ENCODE measurements around the gene DNASE1L1.

Gene DNASE1L1, protein sequence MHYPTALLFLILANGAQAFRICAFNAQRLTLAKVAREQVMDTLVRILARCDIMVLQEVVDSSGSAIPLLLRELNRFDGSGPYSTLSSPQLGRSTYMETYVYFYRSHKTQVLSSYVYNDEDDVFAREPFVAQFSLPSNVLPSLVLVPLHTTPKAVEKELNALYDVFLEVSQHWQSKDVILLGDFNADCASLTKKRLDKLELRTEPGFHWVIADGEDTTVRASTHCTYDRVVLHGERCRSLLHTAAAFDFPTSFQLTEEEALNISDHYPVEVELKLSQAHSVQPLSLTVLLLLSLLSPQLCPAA

DNA sequence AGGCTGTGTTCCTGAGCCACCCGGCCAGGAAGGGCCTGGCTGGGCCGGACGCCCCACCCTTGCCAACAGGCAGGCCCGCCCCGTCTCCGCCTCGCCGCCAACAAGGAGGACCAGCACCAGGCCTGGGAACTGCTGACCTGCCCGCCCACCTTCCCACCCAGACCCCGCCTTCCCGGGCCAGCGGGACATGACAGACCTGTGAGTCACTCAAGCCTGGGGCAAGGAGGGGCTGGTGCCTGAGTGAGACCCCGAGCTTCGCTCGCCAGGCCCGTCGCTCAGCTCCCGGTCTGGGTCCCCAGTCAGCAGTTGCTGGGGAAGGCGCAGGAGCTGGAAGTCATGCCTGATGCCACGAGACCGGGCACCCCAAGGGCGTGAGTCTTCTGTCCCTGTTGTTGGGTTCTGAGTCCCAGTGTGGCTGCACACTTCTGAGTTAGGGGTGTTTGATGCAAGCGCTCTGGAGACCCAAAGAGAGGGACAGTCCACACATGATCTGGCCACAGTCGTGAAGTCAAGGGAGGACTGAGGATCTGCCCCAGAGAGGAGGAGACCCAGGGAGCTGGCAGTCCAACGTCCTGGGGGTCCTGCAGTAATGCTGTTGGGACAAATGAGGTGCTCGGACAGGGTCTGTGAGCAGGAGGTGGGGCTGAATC lies at the start of gene DNASE1L1:
Gene DNASE1L1 (minus strand): TSS at position 33 of the 650 bp plus-strand sequence. CDS start 3,686 bp downstream, outside the sequence.
- peak within 1 kb of the TSS; percentile 56 for H3K4me3 ChIP-seq (ENCODE audit: low read depth, low read length)
- DNase-seq (ENCODE audit: low read depth) = peak; percentile 71

DNA sequence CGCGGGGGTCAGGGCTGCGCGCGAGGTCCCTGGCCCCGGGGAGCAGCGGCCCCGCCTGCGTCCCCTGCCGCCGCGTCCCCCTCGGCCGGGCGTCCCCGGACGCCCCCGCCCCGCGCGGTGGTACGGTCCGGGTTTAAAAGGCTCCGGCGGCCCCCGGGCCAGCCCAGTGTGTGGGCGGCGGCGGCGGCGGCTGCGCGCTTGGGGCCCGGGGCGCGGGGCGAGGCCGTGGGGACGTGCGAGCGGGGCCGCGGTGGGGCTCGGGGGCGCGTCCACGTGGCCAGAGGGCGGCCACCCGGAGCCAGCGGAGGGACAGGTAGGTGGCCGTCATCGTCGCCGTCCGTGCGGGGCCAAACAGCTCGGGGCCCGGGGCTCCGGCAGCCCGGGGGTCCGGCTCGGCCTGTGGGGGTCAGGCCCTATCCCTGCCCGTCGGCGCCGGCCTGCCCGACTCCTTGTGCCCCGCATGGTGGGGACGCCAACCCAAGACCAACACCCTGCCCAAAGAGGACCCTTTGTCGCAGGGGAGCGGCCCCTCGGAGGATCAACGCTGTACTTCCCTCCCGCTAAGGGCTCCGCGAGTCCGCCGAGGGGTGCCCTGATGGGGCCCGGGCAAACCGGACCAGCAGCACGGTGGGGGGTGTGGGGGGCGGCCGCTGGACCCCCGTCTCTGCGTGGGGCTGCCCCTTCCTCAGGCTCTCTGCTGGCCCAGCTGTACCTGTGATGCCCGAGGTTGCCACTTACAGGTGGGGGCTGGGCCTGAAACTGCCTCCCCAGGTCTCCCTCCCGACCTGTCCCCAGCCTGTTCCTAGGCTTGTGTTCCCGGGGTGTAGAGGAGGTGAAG lies 49.3 kb upstream of the DNASE1L1 start, which contains the start of gene PLXNA3:
Gene PLXNA3 (plus strand): TSS at position 166 of the 838 bp plus-strand sequence. CDS start 1,903 bp downstream, outside the sequence.
- DNase-seq (ENCODE audit: low read depth) = no peak
- H3K4me3 ChIP-seq (ENCODE audit: low read depth, low read length) = peak within 1 kb of the TSS; percentile 74

DNA sequence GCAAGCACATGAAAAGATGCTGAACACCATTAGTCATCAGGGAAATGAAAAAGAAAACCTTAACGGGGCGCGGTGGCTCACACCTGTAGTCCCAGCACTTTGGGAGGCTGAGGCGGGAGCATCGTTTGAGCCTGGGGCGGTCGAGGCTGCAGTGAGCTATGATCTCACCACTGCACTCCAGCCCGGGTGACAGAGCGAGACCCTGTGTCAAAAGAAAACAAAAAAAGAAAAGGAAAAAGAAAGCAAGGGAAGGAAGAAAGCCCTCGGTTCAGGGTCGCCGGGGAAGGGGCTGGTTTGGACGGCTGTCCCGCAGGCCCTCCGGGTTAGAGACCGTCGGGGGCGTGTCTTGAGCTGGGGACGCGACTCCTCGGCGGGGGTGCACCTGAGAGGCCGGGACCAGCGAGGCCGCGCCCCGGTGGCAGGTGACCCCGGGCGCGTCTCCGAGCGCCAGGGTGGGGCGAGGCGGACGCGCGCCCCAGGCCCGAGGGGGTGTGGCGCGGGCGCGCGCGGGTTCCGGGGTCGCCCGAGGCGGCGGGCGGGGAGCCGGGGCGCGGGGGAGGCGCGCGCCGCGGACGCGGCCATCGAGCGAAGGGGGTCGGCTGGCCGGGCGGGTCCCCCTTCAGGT lies 48.5 kb upstream of the DNASE1L1 start:
- DNase-seq (ENCODE audit: low read depth) = no peak
- peak overlapping the region; percentile 48 for H3K4me3 ChIP-seq (ENCODE audit: low read depth, low read length)

DNA sequence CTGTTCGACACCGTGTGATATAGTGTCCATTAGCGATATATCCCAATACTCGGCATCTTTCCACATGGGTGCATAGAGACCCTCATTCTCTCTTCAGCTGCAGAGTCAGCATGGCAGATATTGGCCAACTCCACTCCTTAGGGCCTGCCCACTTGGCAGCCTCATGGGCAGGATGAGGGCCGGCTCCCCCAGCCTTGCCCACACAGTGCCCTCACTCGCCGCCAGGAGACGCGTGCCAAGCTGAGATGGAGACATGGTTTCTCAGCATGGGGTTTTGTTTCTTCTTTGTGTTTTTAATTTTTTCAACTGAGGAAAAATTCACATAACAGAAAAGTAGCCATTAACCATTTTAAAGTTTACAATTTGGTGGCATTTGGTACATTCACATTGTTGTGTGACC lies 43.8 kb upstream of the DNASE1L1 start:
- no peak overlapping the region for H3K4me3 ChIP-seq (ENCODE audit: low read depth, low read length)
- DNase-seq (ENCODE audit: low read depth) = no peak

DNA sequence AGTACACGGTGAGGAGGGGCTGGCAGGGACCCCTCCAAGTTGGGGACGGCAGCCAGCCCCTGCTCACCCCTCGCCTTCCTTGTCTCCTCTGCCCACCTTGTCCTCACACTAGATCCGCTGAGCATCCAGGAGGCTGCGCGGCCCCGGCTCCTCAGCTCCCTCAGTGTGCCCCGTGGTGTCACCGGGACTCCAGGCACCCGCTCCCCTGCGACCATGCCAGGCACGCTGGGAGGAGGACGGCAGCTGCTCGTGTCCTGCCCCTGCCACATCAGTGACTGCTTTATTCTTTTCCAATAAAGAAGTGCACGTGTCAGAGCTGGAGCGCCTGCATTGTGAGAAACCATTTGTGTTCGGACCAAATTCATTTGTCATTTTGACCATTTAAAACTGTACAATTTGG lies 41.3 kb upstream of the DNASE1L1 start:
- H3K4me3 ChIP-seq (ENCODE audit: low read depth, low read length) = no peak overlapping the region

DNA sequence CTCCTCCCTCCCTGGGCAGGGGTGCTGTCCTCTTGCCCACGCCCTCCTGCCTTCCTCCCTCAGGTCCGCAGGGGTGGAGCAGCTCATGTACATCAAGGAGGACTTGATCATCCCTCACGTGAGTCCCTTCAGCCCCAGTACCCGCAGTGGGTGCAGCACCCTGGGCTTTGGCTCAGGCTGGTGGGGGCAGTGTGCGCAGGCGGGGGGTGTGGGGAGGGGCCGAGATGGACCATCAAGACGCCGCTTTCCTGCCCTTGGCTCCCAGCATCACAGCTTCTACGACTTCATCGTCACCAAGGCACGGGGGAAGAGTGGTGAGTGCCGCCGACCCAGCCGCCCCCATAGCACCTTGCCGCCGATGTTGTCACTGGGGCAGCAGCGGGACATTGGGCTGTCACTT lies 40.6 kb upstream of the DNASE1L1 start:
- H3K4me3 ChIP-seq (ENCODE audit: low read depth, low read length) = no peak overlapping the region
- no peak for DNase-seq (ENCODE audit: low read depth)

More for the DNA sequence above, 41.3 kb upstream of the DNASE1L1 start:
- no peak for DNase-seq (ENCODE audit: low read depth)

DNA sequence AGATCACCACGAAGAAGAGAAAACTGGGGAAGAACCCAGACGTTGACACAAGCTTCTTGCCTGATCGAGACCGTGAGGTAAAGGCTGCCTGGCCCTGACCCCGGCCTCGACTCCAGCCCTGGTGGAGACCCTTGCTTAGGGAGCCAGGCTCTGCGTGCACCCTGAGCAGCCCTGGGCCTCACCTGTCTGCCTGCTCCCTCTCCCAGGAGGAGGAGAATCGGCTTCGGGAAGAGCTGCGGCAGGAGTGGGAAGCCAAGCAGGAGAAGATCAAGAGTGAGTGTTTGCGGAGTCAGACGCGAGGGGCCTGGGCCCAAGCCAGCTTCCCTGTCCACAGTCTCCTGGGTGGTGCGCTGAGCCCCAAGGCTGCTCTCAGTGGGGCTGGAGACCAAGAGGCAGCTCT lies 39.4 kb upstream of the DNASE1L1 start:
- DNase-seq (ENCODE audit: low read depth) = no peak
- H3K4me3 ChIP-seq (ENCODE audit: low read depth, low read length) = no peak overlapping the region

DNA sequence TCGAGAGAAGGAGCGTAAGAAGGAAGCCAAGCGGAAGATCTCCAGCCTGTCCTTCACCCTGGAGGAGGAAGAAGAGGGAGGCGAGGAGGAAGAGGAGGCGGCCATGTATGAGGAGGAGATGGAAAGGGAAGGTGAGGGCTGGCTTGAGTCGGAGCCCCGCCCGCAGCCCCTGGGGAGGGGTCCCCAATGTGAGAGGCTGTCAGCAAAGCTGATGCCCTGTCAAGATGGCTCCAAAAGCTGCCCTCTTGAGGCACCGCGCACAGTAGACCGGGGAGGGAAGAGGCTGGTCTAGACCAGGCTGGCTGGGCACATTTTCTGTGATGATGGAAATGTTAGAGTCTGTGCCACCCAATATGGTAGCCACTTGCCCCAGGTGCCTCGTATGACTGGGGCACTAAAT lies 37.4 kb upstream of the DNASE1L1 start:
- no peak for DNase-seq (ENCODE audit: low read depth)
- H3K4me3 ChIP-seq (ENCODE audit: low read depth, low read length) = no peak overlapping the region

DNA sequence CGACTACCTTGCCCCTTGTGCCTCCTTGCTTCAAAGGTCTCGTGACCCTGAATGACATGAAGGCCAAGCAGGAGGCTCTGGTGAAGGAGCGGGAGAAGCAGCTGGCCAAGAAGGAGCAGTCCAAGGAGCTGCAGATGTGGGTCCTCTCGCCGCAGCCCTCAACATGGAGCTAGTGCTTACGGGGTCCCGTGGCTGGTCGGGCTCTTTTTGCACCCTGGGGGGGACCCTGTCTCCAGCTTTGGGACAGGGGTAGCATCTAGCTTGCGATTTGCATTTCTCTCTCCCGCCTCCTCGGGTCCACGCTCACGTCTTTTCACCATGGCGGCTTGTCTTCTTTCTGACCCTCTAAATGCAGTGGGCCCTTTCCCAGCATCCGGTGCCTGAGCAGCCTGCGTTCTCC lies 36.7 kb upstream of the DNASE1L1 start:
- no peak overlapping the region for H3K4me3 ChIP-seq (ENCODE audit: low read depth, low read length)
- DNase-seq (ENCODE audit: low read depth) = no peak

DNA sequence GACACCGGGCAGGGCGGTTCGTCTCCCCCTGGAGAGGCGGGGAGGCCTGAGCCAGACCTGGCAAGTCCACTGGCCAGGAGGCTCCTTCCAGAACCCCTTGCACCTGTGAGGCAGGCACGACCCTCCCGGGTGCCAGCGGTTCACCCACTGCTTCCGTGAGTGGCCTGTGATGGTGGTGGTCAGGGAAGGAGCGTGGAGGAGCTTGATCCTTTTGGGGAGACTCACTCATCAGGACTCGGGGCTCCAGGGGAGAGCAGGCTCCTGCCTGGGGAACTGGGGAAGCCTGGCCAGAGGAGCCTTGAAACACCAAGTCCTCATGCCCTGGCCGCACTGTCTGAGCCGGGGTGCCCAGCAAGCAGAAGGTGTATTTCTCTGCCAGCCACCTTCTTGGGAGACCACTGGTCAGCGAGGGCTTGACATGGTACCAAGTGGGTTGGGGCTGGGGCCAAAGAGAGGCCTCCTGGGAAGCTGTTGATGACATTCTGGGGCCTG lies 35.7 kb upstream of the DNASE1L1 start:
- peak overlapping the region; percentile 62 for H3K4me3 ChIP-seq (ENCODE audit: low read depth, low read length)
- DNase-seq (ENCODE audit: low read depth) = no peak

DNA sequence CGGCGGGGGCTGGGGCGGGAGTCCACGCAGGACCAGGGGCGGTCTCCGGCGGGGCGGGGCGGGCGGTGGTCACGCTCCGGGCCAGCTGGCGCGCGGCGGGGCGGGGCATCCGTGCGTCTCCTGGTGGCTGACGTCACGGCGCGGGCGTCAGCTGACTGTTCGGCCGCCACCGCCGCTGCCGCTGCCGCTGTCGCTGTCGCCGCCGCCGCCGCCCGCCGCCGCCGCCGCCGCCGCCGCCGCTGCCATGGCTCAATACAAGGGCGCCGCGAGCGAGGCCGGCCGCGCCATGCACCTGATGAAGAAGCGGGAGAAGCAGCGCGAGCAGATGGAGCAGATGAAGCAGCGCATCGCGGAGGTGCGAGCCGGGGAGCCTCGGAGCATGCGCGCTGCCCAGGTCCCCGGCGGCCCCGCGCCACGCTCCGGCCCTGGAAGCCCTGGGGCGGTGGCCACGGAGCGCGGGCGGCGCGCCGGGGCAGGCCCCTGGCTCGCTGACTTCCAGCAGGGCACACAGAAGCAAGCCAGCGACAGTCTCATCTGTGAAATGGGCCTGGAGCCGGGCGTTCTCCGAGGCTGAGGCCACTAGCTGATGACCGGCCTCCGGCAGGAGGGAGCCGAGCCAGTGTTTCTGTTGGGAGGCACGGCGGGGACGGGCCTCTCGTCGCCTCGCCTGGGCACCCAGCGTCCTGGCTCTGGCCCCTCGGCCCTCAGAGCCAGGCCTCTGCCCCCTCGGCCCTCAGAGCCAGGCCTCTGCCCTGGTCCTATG lies 35.1 kb upstream of the DNASE1L1 start, which contains the start of gene FAM50A:
Gene FAM50A (plus strand): TSS at position 150 of the 763 bp plus-strand sequence. CDS start 95 bp downstream, at position 245.
- DNase-seq (ENCODE audit: low read depth) = no peak

DNA sequence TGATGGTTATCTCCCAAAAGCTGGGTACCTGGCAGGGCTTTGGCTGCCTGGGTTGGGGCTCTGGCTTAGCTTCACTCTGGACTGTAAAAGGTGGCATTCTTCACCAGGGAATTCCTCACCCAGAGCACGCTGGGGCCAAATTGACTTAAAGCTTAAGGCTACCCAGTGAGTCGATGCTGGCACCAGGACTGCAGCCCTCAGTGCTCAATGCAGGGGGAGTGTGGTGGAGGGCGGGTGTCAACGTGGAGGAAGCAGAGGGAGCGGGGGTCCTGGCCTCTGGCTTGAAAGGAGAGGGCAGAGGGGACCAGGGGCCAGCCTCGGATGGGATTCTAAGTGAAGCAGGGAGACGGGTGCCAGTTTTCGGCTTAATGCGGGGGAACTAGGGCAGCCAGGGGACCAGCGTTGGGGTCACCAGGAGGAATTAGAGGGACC lies 34.4 kb upstream of the DNASE1L1 start:
- peak overlapping the region; percentile 35 for H3K4me3 ChIP-seq (ENCODE audit: low read depth, low read length)
- no peak for DNase-seq (ENCODE audit: low read depth)

More for the DNA sequence above, 35.1 kb upstream of the DNASE1L1 start, which contains the start of gene FAM50A:
- H3K4me3 ChIP-seq (ENCODE audit: low read depth, low read length) = peak within 1 kb of the TSS; percentile 62

DNA sequence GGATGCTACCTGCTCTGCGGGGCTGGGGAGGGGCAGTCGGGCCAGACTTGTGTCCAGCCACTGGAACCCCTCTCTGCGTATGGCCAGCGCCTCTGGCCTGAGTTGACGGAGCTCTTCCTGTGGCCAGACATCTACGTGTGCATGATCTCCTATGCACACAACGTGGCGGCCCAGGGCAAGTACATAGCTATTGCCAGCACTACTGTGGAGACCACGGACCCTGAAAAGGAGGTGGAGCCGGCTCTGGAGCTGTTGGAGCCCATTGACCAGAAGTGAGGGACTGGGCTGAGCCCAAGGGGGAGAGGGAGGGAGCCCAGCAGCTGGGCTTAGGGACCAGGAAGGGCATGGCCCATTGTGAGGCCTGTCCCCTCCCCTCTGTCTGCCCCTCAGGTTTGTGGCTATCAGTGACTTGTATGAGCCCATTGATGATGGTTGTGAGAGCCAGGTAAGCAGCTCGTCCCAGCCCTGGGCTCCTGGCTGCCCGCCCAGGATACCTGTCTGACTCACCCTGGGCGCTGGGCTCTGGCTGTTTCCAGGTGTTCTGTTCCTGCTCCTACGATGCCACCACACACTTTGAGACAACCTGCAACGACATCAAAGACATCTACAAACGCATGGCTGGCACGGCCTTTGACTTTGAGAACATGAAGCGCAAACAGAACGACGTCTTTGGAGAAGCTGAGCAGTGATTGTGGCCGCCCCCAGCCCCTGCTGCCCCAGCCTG lies 33.1 kb upstream of the DNASE1L1 start:
- no peak overlapping the region for H3K4me3 ChIP-seq (ENCODE audit: low read depth, low read length)
- DNase-seq (ENCODE audit: low read depth) = no peak

DNA sequence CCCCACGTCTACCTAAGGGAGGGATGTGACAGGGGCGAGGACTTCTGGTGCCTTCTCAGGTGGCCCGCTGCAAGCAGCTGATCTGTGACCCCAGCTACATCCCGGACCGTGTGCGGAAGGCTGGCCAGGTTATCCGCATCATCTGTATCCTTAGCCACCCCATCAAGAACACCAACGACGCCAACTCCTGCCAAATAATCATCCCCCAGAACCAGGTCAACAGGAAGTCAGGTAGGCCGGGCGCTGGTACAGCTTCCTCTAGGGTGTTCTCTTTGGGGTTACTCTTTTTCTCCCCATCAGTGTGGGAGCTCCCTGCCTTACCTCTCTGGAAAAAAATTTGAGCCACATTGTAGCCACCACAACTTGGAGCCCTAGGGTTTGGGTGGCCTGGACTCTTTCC lies 32.5 kb upstream of the DNASE1L1 start:
- no peak for DNase-seq (ENCODE audit: low read depth)
- H3K4me3 ChIP-seq (ENCODE audit: low read depth, low read length) = no peak overlapping the region

DNA sequence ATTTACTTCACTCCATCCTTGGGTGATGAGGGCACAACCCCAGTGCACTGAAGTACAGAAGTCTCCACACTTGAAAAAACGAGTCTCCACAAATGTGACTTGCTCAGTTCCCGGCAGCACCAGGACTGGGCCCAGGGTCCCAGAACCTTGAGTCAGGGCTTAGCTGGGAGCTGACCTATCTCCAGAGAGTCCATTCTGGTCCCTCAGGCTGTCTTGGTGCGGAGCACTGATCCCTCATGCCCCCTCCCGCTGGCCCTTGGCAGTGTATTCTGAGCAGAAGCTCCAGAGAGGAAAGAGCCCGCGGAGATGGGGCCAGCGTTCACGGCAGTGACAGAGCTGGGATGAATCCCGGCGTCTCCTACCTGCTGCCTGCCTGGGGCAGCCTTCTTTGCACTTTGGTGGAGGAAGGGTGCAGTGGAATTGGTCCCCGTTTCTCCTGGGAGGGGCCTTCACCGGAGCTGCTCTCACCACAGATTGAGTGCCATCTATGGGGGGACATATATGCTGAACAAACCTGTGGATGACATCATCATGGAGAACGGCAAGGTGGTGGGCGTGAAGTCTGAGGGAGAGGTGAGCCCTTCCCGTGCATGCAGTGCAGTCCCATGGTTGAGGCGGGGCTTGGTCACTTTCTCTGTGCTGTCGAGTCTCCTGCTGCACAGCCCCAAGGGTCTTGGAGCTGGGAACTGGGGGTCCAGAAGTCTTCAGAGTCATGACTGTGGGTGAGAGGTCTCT lies 31.7 kb upstream of the DNASE1L1 start:
- DNase-seq (ENCODE audit: low read depth) = no peak
- no peak overlapping the region for H3K4me3 ChIP-seq (ENCODE audit: low read depth, low read length)

DNA sequence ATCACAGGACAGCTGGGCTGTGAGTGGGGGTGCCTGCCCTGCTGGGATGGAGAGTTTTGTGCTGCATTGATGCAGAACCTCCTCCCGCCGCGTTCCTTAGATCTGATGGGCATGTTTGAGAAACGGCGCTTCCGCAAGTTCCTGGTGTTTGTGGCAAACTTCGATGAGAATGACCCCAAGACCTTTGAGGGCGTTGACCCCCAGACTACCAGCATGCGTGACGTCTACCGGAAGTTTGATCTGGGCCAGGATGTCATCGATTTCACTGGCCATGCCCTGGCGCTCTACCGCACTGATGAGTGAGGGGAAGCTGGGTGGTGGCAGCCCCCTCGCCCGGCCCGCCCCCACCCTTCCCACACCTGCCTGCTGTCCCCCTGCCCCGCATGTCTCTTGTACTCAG lies 30.8 kb upstream of the DNASE1L1 start:
- no peak overlapping the region for H3K4me3 ChIP-seq (ENCODE audit: low read depth, low read length)
- no peak for DNase-seq (ENCODE audit: low read depth)

All from skeletal muscle cell (primary cell).